ENCODE measurements around the gene ZMYND8. TPM values are rescaled to one million over a fixed set of nuclear protein-coding genes. Genes with fewer than 3 reads are reported as not detected.

ZMYND8 gene
- total RNA-seq, 1 donor from 2014 or later: 31.9 TPM

- Mint-ChIP-seq H3K27ac (ENCODE audit: unreplicated experiment) (peak overlapping the region; percentile 99), H3K9me3 (ENCODE audit: low read depth) (no peaks in the 10 kb centered on the region)
Observed at GRCh38 chr20:47318586-47319516, 37.6 kb downstream of the ZMYND8 start.

GRCh38 chr20:47318027-47318585, 38.4 kb downstream of the ZMYND8 start:
- H3K9me3 Mint-ChIP-seq (ENCODE audit: low read depth): no peaks in the 10 kb centered on the region
- peaks cover 68% of the 10 kb centered on the region for H3K4me1 Mint-ChIP-seq (ENCODE audit: low read depth)
- H3K27me3 Mint-ChIP-seq (ENCODE audit: low read depth): no peaks in the 10 kb centered on the region
- DNase-seq (ENCODE audit: low spot score): no peak
- H3K36me3 Mint-ChIP-seq (ENCODE audit: low read depth): peaks cover 2% of the 10 kb centered on the region
- no peak for TF ChIP-seq CTCF (IDR thresholded peaks at IDR 0.05)
- peak overlapping the region; percentile 59 for H3K4me3 Mint-ChIP-seq (ENCODE audit: unreplicated experiment)
- peak overlapping the region; percentile 99 for H3K27ac Mint-ChIP-seq (ENCODE audit: unreplicated experiment)

More at GRCh38 chr20:47318586-47319516, 37.6 kb downstream of the ZMYND8 start:
- no peak for TF ChIP-seq CTCF (IDR thresholded peaks at IDR 0.05)
- peaks cover 75% of the 10 kb centered on the region for H3K4me1 Mint-ChIP-seq (ENCODE audit: low read depth)
- peaks cover 2% of the 10 kb centered on the region for H3K36me3 Mint-ChIP-seq (ENCODE audit: low read depth)
- peak overlapping the region; percentile 59 for H3K4me3 Mint-ChIP-seq (ENCODE audit: unreplicated experiment)
- DNase-seq (ENCODE audit: low spot score): no peak
- H3K27me3 Mint-ChIP-seq (ENCODE audit: low read depth): no peaks in the 10 kb centered on the region

- no peak for DNase-seq (ENCODE audit: low spot score)
- Mint-ChIP-seq H3K27ac (ENCODE audit: unreplicated experiment) (peak overlapping the region; percentile 99), H3K9me3 (ENCODE audit: low read depth) (no peaks in the 10 kb centered on the region), H3K27me3 (ENCODE audit: low read depth) (no peaks in the 10 kb centered on the region), H3K4me3 (ENCODE audit: unreplicated experiment) (no peak overlapping the region), H3K4me1 (ENCODE audit: low read depth) (peaks cover 74% of the 10 kb centered on the region), H3K36me3 (ENCODE audit: low read depth) (peaks cover 2% of the 10 kb centered on the region)
- no peak for TF ChIP-seq CTCF (IDR thresholded peaks at IDR 0.05)
Observed at GRCh38 chr20:47317127-47317895, 39.2 kb downstream of the ZMYND8 start.

- no peaks in the 10 kb centered on the region for H3K27me3 Mint-ChIP-seq (ENCODE audit: low read depth)
- H3K4me3 Mint-ChIP-seq (ENCODE audit: unreplicated experiment): no peak overlapping the region
- peaks cover 78% of the 10 kb centered on the region for H3K4me1 Mint-ChIP-seq (ENCODE audit: low read depth)
- peak overlapping the region; percentile 99 for H3K27ac Mint-ChIP-seq (ENCODE audit: unreplicated experiment)
- DNase-seq (ENCODE audit: low spot score): no peak
- no peaks in the 10 kb centered on the region for H3K9me3 Mint-ChIP-seq (ENCODE audit: low read depth)
- TF ChIP-seq CTCF (IDR thresholded peaks at IDR 0.05): no peak
- H3K36me3 Mint-ChIP-seq (ENCODE audit: low read depth): peaks cover 2% of the 10 kb centered on the region
Observed at GRCh38 chr20:47316776-47317126, 39.7 kb downstream of the ZMYND8 start.
